OCI-LY1 (cell line): ENCODE results near the gene TCP11.

ENCODE experiments used
- H2AFZ ChIP-seq: fragments of 200-600 bp; sonication (generic), shearing (Covaris generic); 2 replicates; pipeline ENCODE4 v1.6.0; 2014; ENCODE audit warnings: antibody characterized with exemption, mild to moderate bottlenecking, low read length
- H3F3A ChIP-seq: fragments of 200-600 bp; sonication (generic), shearing (Covaris generic); 2 replicates; pipeline ENCODE4 v1.6.0; 2014; ENCODE audit warnings: mild to moderate bottlenecking, antibody characterized with exemption, low read length, moderate library complexity; ENCODE audit not compliant: insufficient read depth
- H3K27ac ChIP-seq: fragments of 200-600 bp; sonication (generic); 2 replicates; pipeline ENCODE4 v1.5.1; 2014; ENCODE audit warnings: low read length, mixed run types, mild to moderate bottlenecking, low read depth; ENCODE audit not compliant: poor library complexity, severe bottlenecking
- H3K27me3 ChIP-seq: fragments of 200-600 bp; sonication (generic); 2 replicates; pipeline ENCODE4 v1.6.0; 2014; ENCODE audit warnings: antibody characterized with exemption, mild to moderate bottlenecking, low read length, moderate library complexity; ENCODE audit not compliant: insufficient read depth
- H3K36me3 ChIP-seq: fragments of 200-600 bp; sonication (generic); 2 replicates; pipeline ENCODE4 v1.6.1; 2014; ENCODE audit warnings: mild to moderate bottlenecking, antibody characterized with exemption, low read length, moderate library complexity, mixed read lengths; ENCODE audit not compliant: insufficient read depth
- H3K4me1 ChIP-seq: fragments of 200-600 bp; sonication (generic); 2 replicates; pipeline ENCODE4 v1.5.1; 2014; ENCODE audit warnings: mild to moderate bottlenecking, low read length, moderate library complexity; ENCODE audit not compliant: insufficient read depth, severe bottlenecking
- H3K4me2 ChIP-seq: fragments of 200-600 bp; sonication (generic), shearing (Covaris generic); 2 replicates; pipeline ENCODE4 v1.6.1; 2014; ENCODE audit warnings: low read length
- H3K4me3 ChIP-seq: fragments of 200-600 bp; sonication (generic); 2 replicates; pipeline ENCODE4 v1.5.1; 2014; ENCODE audit warnings: low read length, low read depth, mild to moderate bottlenecking, mixed read lengths; ENCODE audit not compliant: poor library complexity, severe bottlenecking
- H3K79me2 ChIP-seq: fragments of 200-600 bp; shearing (Covaris generic); 2 replicates; pipeline ENCODE4 v1.6.1; 2016; ENCODE audit warnings: mixed run types, low read length, mixed read lengths; ENCODE audit not compliant: insufficient read depth
- H3K9ac ChIP-seq: fragments of 200-600 bp; sonication (generic), shearing (Covaris generic); 2 replicates; pipeline ENCODE4 v1.6.1; 2014; ENCODE audit warnings: mild to moderate bottlenecking, low read length, mixed read lengths
- H3K9me2 ChIP-seq: fragments of 200-600 bp; sonication (generic), shearing (Covaris generic); 2 replicates; pipeline ENCODE4 v1.6.1; 2014; ENCODE audit warnings: low read depth, mild to moderate bottlenecking, low read length, mixed read lengths
- H3K9me3 ChIP-seq: fragments of 200-600 bp; shearing (Covaris generic); 2 replicates; pipeline ENCODE4 v1.6.1; 2014; ENCODE audit warnings: low read length, mixed read lengths
- H4K20me1 ChIP-seq: fragments of 200-600 bp; sonication (generic), shearing (Covaris generic); 2 replicates; pipeline ENCODE4 v1.6.0; 2016; ENCODE audit warnings: mild to moderate bottlenecking, low read length; ENCODE audit not compliant: insufficient read depth
- EZH2 ChIP-seq: fragments of 200-600 bp; sonication (generic), shearing (Covaris generic); IDR thresholded peaks from 2 replicates; pipeline ENCODE4 v1.8.0; 2017; ENCODE audit warnings: borderline replicate concordance, mixed run types, mild to moderate bottlenecking, antibody characterized with exemption, low read length, moderate library complexity, mixed read lengths
- TF ChIP-seq, protein P1 (sequence below): fragments of 200-600 bp; sonication (generic), shearing (Covaris generic); IDR thresholded peaks from 2 replicates; pipeline ENCODE4 v1.5.1; 2017; ENCODE audit warnings: mild to moderate bottlenecking, antibody characterized with exemption, low read length, moderate library complexity, mixed read lengths

The TCP11 gene

DNA sequence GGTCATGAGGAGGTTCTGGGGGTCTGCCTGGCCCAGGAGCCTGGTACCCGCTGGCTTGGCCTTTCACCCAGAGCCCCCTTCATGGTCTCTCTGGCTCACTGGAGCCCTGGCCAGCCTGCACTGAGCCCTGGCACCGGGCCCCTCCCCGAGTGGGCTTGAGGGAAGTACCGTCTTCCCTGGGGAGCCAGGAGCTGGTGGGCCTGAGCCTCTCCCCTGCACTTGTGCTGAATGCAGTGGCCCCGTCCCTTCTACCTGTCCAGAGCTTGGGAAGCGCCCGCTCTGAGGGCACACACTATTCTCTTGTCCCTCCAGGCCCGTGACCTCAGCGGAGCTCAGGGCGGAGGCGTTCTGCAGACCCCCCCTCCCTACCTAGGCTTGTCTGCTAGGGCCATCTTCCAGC is 62.2 kb downstream of the TCP11 start:
- H3K4me3 ChIP-seq = no peak overlapping the region
- H3K79me2 ChIP-seq = no peaks in the 10 kb centered on the region
- TF ChIP-seq EZH2 = no peak
- TF ChIP-seq, protein P1, sequence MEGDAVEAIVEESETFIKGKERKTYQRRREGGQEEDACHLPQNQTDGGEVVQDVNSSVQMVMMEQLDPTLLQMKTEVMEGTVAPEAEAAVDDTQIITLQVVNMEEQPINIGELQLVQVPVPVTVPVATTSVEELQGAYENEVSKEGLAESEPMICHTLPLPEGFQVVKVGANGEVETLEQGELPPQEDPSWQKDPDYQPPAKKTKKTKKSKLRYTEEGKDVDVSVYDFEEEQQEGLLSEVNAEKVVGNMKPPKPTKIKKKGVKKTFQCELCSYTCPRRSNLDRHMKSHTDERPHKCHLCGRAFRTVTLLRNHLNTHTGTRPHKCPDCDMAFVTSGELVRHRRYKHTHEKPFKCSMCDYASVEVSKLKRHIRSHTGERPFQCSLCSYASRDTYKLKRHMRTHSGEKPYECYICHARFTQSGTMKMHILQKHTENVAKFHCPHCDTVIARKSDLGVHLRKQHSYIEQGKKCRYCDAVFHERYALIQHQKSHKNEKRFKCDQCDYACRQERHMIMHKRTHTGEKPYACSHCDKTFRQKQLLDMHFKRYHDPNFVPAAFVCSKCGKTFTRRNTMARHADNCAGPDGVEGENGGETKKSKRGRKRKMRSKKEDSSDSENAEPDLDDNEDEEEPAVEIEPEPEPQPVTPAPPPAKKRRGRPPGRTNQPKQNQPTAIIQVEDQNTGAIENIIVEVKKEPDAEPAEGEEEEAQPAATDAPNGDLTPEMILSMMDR = no peak
- no peaks in the 10 kb centered on the region for H3K27me3 ChIP-seq
- H3K9me2 ChIP-seq = no peaks in the 10 kb centered on the region
- H3K4me2 ChIP-seq = no peak overlapping the region
- no peaks in the 10 kb centered on the region for H3K4me1 ChIP-seq
- no peak overlapping the region for H2AFZ ChIP-seq
- no peaks in the 10 kb centered on the region for H3F3A ChIP-seq
- H3K36me3 ChIP-seq = no peaks in the 10 kb centered on the region
- H3K27ac ChIP-seq = no peak overlapping the region
- no peak overlapping the region for H3K9ac ChIP-seq
- no peaks in the 10 kb centered on the region for H4K20me1 ChIP-seq
- no peaks in the 10 kb centered on the region for H3K9me3 ChIP-seq

DNA sequence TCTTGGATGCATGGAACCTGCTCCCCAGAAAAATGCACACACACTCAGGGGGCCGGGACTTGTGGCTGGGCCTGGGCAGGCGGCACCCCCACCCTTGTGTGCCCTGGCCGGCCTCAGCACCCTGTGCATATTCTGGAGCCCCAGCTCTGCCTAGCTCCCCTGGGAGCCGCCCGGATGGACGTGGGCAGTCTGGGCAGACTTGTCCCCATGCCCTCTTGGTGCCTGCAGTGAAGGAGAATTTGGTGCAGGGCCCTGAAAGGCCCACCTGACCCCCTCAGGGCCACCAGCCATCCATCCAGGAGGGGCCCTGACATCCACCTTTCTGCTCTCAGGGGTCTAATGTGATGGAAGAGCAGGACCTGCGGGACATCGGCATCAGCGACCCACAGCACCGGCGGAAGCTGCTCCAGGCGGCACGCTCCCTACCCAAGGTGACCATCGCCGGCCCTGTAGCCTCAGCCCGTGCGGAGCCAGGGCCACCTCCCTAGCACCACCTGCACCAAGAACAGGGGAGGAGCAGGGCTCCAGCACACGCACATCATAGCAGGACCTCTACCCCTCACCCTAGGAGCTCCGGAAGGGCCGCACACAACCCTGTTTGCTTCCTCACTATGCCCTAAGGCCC is 62.8 kb downstream of the TCP11 start:
- Histone ChIP-seq H3K9me2 (no peaks in the 10 kb centered on the region), H3K27ac (no peak overlapping the region), H3K36me3 (no peaks in the 10 kb centered on the region)

DNA sequence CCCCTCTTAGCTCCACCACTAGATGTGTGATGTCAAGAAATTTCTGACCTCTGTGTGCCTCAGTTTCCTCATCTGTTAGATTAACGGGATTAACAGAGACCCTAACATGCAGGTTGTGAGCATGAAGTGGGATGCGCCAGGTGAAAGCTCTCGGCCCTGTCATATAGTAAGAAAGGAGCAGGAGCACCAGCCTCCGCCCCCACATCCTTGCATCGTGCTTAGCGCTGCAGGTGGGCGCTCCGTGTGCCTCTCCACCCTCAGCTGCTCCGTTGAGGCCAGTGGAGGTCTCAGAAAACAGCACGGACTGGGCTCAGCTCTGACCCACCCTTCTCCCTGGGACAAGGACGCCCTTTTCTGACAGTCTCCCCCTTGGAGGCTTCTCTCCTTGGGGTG is 63.4 kb downstream of the TCP11 start:
- no peaks in the 10 kb centered on the region for H3K9me2 ChIP-seq
- no peaks in the 10 kb centered on the region for H4K20me1 ChIP-seq
- H3F3A ChIP-seq = no peaks in the 10 kb centered on the region

More for the DNA sequence above, 62.8 kb downstream of the TCP11 start:
- Histone ChIP-seq H3K27me3 (no peaks in the 10 kb centered on the region), H2AFZ (no peak overlapping the region), H3K4me3 (no peak overlapping the region), H3K79me2 (no peaks in the 10 kb centered on the region), H3K9me3 (no peaks in the 10 kb centered on the region), H3K4me1 (no peaks in the 10 kb centered on the region), H3K9ac (no peak overlapping the region), H4K20me1 (no peaks in the 10 kb centered on the region), H3F3A (no peaks in the 10 kb centered on the region), H3K4me2 (no peak overlapping the region)
- TF ChIP-seq, protein P1 = no peak
- TF ChIP-seq EZH2 = no peak

More for the DNA sequence above, 63.4 kb downstream of the TCP11 start:
- Histone ChIP-seq H2AFZ (no peak overlapping the region), H3K79me2 (no peaks in the 10 kb centered on the region), H3K4me2 (no peak overlapping the region), H3K4me1 (no peaks in the 10 kb centered on the region), H3K4me3 (no peak overlapping the region), H3K9me3 (no peaks in the 10 kb centered on the region), H3K27me3 (no peaks in the 10 kb centered on the region), H3K27ac (no peak overlapping the region), H3K9ac (no peak overlapping the region), H3K36me3 (no peaks in the 10 kb centered on the region; the same call in 1 of the 2 replicates)
- TF ChIP-seq, protein P1 = no peak
- no peak for TF ChIP-seq EZH2
